GM19035 (cell line): ENCODE data around the gene FYB2.

Source experiments
- ATAC-seq: cut with Tn5 transposase; IDR thresholded peaks from one replicate; pipeline ENCODE4 v1.9.1; 2021; ENCODE audit not compliant: unreplicated experiment

Gene FYB2

GRCh38 chr1:56819387-56819899 is at the start of gene FYB2:
TSS of gene FYB2 (minus strand) at chr1:56819404. CDS start at chr1:56819290, 114 bp downstream.
- ATAC-seq, result no peak

GRCh38 chr1:56868761-56869160 is 49.6 kb upstream of the FYB2 start:
- ATAC-seq, result no peak

GRCh38 chr1:56867491-56867890 is 48.3 kb upstream of the FYB2 start:
- no peak for ATAC-seq

- no peak for ATAC-seq
Measured at GRCh38 chr1:56866656-56867055, 47.5 kb upstream of the FYB2 start.

GRCh38 chr1:56864430-56864829 is 45.2 kb upstream of the FYB2 start:
- no peak for ATAC-seq

GRCh38 chr1:56863265-56863992 is 44.2 kb upstream of the FYB2 start:
- no peak for ATAC-seq

GRCh38 chr1:56859287-56859686 is 40.1 kb upstream of the FYB2 start:
- ATAC-seq, result no peak

GRCh38 chr1:56856186-56856585 is 37.0 kb upstream of the FYB2 start:
- no peak for ATAC-seq

- no peak for ATAC-seq
Measured at GRCh38 chr1:56855190-56855589, 36.0 kb upstream of the FYB2 start.

- ATAC-seq, result no peak
Measured at GRCh38 chr1:56854521-56855099, 35.4 kb upstream of the FYB2 start, which contains the start of gene C8A. TSS of gene C8A (plus strand) at chr1:56854797. CDS start at chr1:56854902, 105 bp downstream.

GRCh38 chr1:56852476-56852875 is 33.3 kb upstream of the FYB2 start:
- ATAC-seq, result no peak

- ATAC-seq, result no peak
Measured at GRCh38 chr1:56850922-56851321, 31.7 kb upstream of the FYB2 start.

GRCh38 chr1:56850411-56850810 is 31.2 kb upstream of the FYB2 start:
- ATAC-seq, result no peak

- no peak for ATAC-seq
Measured at GRCh38 chr1:56849750-56850149, 30.5 kb upstream of the FYB2 start.

GRCh38 chr1:56845343-56845742 is 26.1 kb upstream of the FYB2 start:
- no peak for ATAC-seq

GRCh38 chr1:56844545-56845136 is 25.4 kb upstream of the FYB2 start:
- no peak for ATAC-seq

- no peak for ATAC-seq
Measured at GRCh38 chr1:56843544-56843943, 24.3 kb upstream of the FYB2 start.

- no peak for ATAC-seq
Measured at GRCh38 chr1:56838759-56839158, 19.6 kb upstream of the FYB2 start.

GRCh38 chr1:56837244-56837939 is 18.2 kb upstream of the FYB2 start:
- ATAC-seq, result no peak

GRCh38 chr1:56836359-56836758 is 17.2 kb upstream of the FYB2 start:
- no peak for ATAC-seq

GRCh38 chr1:56835657-56836056 is 16.5 kb upstream of the FYB2 start:
- ATAC-seq, result no peak
